GM12878 (cell line): ENCODE results near the gene STK4. TPM values are rescaled to one million over a fixed set of nuclear protein-coding genes. Genes with fewer than 3 reads are reported as not detected.

ENCODE experiments used
- ATAC-seq: fragments of 200-7000 bp; cut with Tn5 transposase; 3 replicates; pipeline ENCODE4 v1.9.1; 2020; ENCODE audit warnings: mild to moderate bottlenecking, moderate library complexity
- BruUV-seq: library from RNA; stranded (reverse); fragments of 400-500 nt; replicated peaks from 2 replicates; lab custom pipeline; 2021; lab: Mats Ljungman, UMichigan
- CTCF ChIA-PET: fragments of 300-600 bp; sonication (Branson Sonifier 250); formaldehyde crosslinking; extraction: SDS; loops from one replicate; lab custom pipeline; 2021; ENCODE audit warnings: inconsistent platforms; lab: Yijun Ruan, JAX
- POLR2A ChIA-PET: fragments of 350-600 bp; formaldehyde crosslinking; extraction: SDS; loops from one replicate; lab custom pipeline; 2021; ENCODE audit warnings: inconsistent platforms; lab: Charles Lee
- RAD21 ChIA-PET: fragments of 300-600 bp; sonication (Branson Sonifier 250); formaldehyde crosslinking; loops from one replicate; lab custom pipeline; 2023; ENCODE audit warnings: antibody characterized with exemption; ENCODE audit not compliant: unreplicated experiment; lab: Charles Lee
- SMC1A ChIA-PET: fragments of 300-600 bp; sonication (Branson Sonifier 250); formaldehyde crosslinking; loops from one replicate; lab custom pipeline; 2023; ENCODE audit not compliant: unreplicated experiment, uncharacterized antibody; lab: Charles Lee
- DNase-seq: peaks from one replicate; pipeline ENCODE4 v3.0.0-alpha.2; 2011; ENCODE audit warnings: low read depth, low spot score
- FAIRE-seq: peaks from 3 replicates; lab custom pipeline; 2011; peaks lifted over from hg19 to GRCh38; lab: Jason Lieb, UNC
- H2AFZ ChIP-seq: 2 replicates; pipeline ENCODE4 v1.6.0; 2011; ENCODE audit warnings: low read depth, low read length, control low read depth; ENCODE audit not compliant: control insufficient read depth
- H3K27ac ChIP-seq: 2 replicates; pipeline ENCODE4 v1.5.1; 2011; ENCODE audit warnings: control low read depth; ENCODE audit not compliant: control insufficient read depth, insufficient read depth
- H3K27me3 ChIP-seq, 2 experiments: replicated peaks in 1 of 2; 2 replicates each; pipeline versions ENCODE4 v1.6.0 to v1.6.1; 2011; ENCODE audit warnings: low read length in 1 of 2; ENCODE audit not compliant: control insufficient read depth in 2 of 2, insufficient read depth in 2 of 2
- H3K36me3 ChIP-seq, 2 experiments: 2 replicates each; pipeline ENCODE4 v1.5.1; 2011; ENCODE audit warnings: low read length in 1 of 2; ENCODE audit not compliant: control insufficient read depth in 2 of 2, insufficient read depth in 2 of 2
- H3K4me1 ChIP-seq: 2 replicates; pipeline ENCODE4 v1.6.1; 2011; ENCODE audit warnings: mild to moderate bottlenecking, low read length, moderate library complexity, mixed read lengths; ENCODE audit not compliant: control insufficient read depth, insufficient read depth
- H3K4me2 ChIP-seq: 2 replicates; pipeline ENCODE4 v1.6.0; 2011; ENCODE audit warnings: control low read depth; ENCODE audit not compliant: control insufficient read depth, insufficient read depth
- H3K4me3 ChIP-seq: fragments of 200-600 bp; sonication (generic); 2 replicates; pipeline ENCODE4 v1.5.1; 2016
- H3K79me2 ChIP-seq: 2 replicates; pipeline ENCODE4 v1.6.0; 2011; ENCODE audit warnings: low read length; ENCODE audit not compliant: control insufficient read depth, insufficient read depth
- H3K9ac ChIP-seq: 2 replicates; pipeline ENCODE4 v1.8.0; 2011; ENCODE audit warnings: low read length, control low read depth, mixed read lengths; ENCODE audit not compliant: control insufficient read depth, insufficient read depth
- H3K9me3 ChIP-seq: replicated peaks from 3 replicates; pipeline ENCODE4 v1.5.1; 2011; ENCODE audit warnings: mild to moderate bottlenecking, low read length; ENCODE audit not compliant: control insufficient read depth, insufficient read depth
- H4K20me1 ChIP-seq: 2 replicates; pipeline ENCODE4 v1.6.0; 2011; ENCODE audit not compliant: control insufficient read depth, insufficient read depth
- BCLAF1 ChIP-seq: fragments of 450-650 bp; IDR thresholded peaks from 2 replicates; pipeline ENCODE4 v1.6.1; 2017; ENCODE audit warnings: antibody characterized with exemption, mild to moderate bottlenecking, moderate library complexity
- CBX5 ChIP-seq: sonication (generic); IDR thresholded peaks from 2 replicates; pipeline ENCODE4 v1.6.1; 2016; ENCODE audit warnings: low read depth, moderate library complexity, mild to moderate bottlenecking, inconsistent platforms
- FOS ChIP-seq: IDR thresholded peaks from 3 replicates; pipeline ENCODE4 v1.6.1; 2011; ENCODE audit warnings: borderline replicate concordance; ENCODE audit not compliant: insufficient read length; ENCODE audit errors: extremely low read depth
- GABPA ChIP-seq: IDR thresholded peaks from 2 replicates; pipeline ENCODE4 v1.6.1; 2014; ENCODE audit warnings: antibody characterized with exemption, low read depth, mild to moderate bottlenecking, inconsistent platforms
- HCFC1 ChIP-seq: fragments of 150-350 bp; IDR thresholded peaks from 2 replicates; pipeline ENCODE4 v1.6.1; 2014; ENCODE audit warnings: low read length
- KLF5 ChIP-seq: fragments of 450-650 bp; IDR thresholded peaks from 2 replicates; pipeline ENCODE4 v1.6.1; 2014; ENCODE audit warnings: mild to moderate bottlenecking; ENCODE audit not compliant: partially characterized antibody
- NR2C2 ChIP-seq: IDR thresholded peaks from 2 replicates; pipeline ENCODE4 v1.6.1; 2011; ENCODE audit warnings: borderline replicate concordance, low read depth; ENCODE audit not compliant: control insufficient read depth, insufficient read length
- POLR2AphosphoS5 ChIP-seq: IDR thresholded peaks from 2 replicates; pipeline ENCODE4 v1.6.1; 2011; ENCODE audit warnings: mild to moderate bottlenecking, low read length, inconsistent platforms
- SMARCA5 ChIP-seq: fragments of 450-650 bp; IDR thresholded peaks from 2 replicates; pipeline ENCODE4 v1.6.1; 2017; ENCODE audit warnings: mild to moderate bottlenecking
- YY1 ChIP-seq: IDR thresholded peaks from 2 replicates; pipeline ENCODE4 v1.6.1; 2011; ENCODE audit warnings: low read depth, mild to moderate bottlenecking, low read length
- WGBS: methylation state at CpG from one replicate; pipeline ENCODE4 v1.1.6; 2016; ENCODE audit warnings: low lambda C conversion rate; ENCODE audit not compliant: insufficient replicate concordance, insufficient coverage; ENCODE audit errors: missing lambda C conversion rate; 5-methylcytosine and 5-hydroxymethylcytosine counted together
- in situ Hi-C: fragments of 300-500 bp; cut with MboI; formaldehyde crosslinking; loops from 9 replicates; pipeline ENCODE4 v1.14.3; 2018; ENCODE audit warnings: mixed read lengths
- intact Hi-C: fragments of 100-400 bp; cut with micrococcal nuclease; formaldehyde crosslinking; loops from one replicate; pipeline ENCODE4 v1.14.2; 2022; ENCODE audit not compliant: unreplicated experiment
- polyA plus RNA-seq, 11 experiments: library from polyadenylated mRNA; depleted of rRNA in 4 of 11; unstranded in 6 of 11; stranded (reverse) in 5 of 11; fragments of >200 nt; fragmentation: Nextera tagmentation in 4 of 11; fragmentation: Illumina TruSeq in 1 of 11; extraction: Ambion mirVana in 4 of 11; extraction: Trizol in 1 of 11; gene quantifications; 1 replicate in 1 of 11; 2 replicates in 10 of 11; pipeline versions ENCODE4 v1.2.1 to v1.2.3, GENCODE V29; 2011 to 2016; ENCODE audit warnings: inconsistent platforms in 2 of 11, missing spikeins in 2 of 11, low read depth in 1 of 11
- total RNA-seq, 4 experiments: library from RNA; depleted of rRNA in 3 of 4; stranded (reverse); fragments of >200 nt in 3 of 4; fragmentation: Illumina TruSeq in 1 of 4; extraction: Trizol in 1 of 4; gene quantifications; 2 replicates each; pipeline versions ENCODE4 v1.2.1 to v1.2.3, GENCODE V29; 2013 to 2021
- TF ChIP-seq, protein P1 (sequence below): IDR thresholded peaks from 2 replicates; pipeline ENCODE4 v1.6.1; 2012; ENCODE audit warnings: low read length, inconsistent platforms
- TF ChIP-seq, protein P2 (sequence below): fragments of 150-350 bp; IDR thresholded peaks from 2 replicates; pipeline ENCODE4 v1.6.1; 2016; ENCODE audit warnings: low read depth, low read length
- TF ChIP-seq, protein P3 (sequence below): fragments of 450-650 bp; IDR thresholded peaks from 2 replicates; pipeline ENCODE4 v1.6.1; 2018; ENCODE audit warnings: borderline replicate concordance, mild to moderate bottlenecking; ENCODE audit not compliant: partially characterized antibody
- TF ChIP-seq, protein P4 (sequence below): IDR thresholded peaks from 2 replicates; pipeline ENCODE4 v1.6.1; 2011; ENCODE audit warnings: low read depth, low read length, improper control_type of control experiment, borderline replicate concordance

Gene STK4
- total and polyA plus RNA-seq, 10 of the 15 experiments (the other 5 are each of a cell fraction or from before 2014, with no cell fraction given) = 24.0 to 135 (median 89.7) TPM

DNA sequence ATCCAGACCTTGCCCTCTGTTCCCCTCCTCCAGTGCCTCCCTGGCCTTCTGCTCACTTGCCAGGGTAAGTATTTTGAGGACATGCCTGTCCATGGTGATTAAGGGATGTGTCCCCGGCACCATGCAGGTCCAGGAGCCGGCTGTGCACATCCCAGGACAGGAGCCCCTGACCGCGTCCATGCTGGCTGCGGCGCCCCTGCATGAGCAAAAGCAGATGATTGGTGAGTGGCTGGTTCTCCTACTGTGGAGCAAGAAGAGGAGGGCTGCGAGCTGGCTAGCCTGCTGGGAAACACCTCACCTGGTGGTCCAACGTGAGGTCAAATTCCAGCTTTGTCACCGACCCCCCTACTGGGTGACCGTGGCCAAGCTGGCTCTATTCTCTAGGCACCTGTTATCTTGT is 29.8 kb upstream of the STK4 start:
- Histone ChIP-seq H3K9ac (no peak overlapping the region), H3K27me3 (no peaks in the 10 kb centered on the region), H3K4me2 (no peak overlapping the region), H3K36me3 (peaks cover 8 to 10% of the 10 kb centered on the region in 2 experiments; a peak in 3 of 4 replicates), H3K79me2 (no peaks in the 10 kb centered on the region), H2AFZ (no peak overlapping the region), H3K9me3 (no peaks in the 10 kb centered on the region), H3K27ac (no peak overlapping the region), H3K4me3 (no peak overlapping the region), H3K4me1 (no peaks in the 10 kb centered on the region), H4K20me1 (no peaks in the 10 kb centered on the region)
- ChIA-PET POLR2A (no interaction called here), RAD21 (no interaction called here), CTCF (interaction anchor here (1.2 kb wide), 1 partner anchor 159 kb away, joined by 4 read pairs; no protein-coding TSS in a partner anchor), SMC1A (no interaction called here)
- in situ Hi-C loops = no loop called here
- no peak for FAIRE-seq
- 90% methylated on average over 10 of the region's 10 CpGs for WGBS
- no TSS peak for BruUV-seq
- intact Hi-C loops = no loop called here
- DNase-seq = no peak
- ATAC-seq = no peak
- TF ChIP-seq POLR2AphosphoS5 (no peak), CBX5 (no peak), BCLAF1 (no peak), KLF5 (no peak), FOS (no peak), NR2C2 (no peak), SMARCA5 (no peak), HCFC1 (no peak), GABPA (no peak), YY1 (no peak)
- TF ChIP-seq, protein P1, sequence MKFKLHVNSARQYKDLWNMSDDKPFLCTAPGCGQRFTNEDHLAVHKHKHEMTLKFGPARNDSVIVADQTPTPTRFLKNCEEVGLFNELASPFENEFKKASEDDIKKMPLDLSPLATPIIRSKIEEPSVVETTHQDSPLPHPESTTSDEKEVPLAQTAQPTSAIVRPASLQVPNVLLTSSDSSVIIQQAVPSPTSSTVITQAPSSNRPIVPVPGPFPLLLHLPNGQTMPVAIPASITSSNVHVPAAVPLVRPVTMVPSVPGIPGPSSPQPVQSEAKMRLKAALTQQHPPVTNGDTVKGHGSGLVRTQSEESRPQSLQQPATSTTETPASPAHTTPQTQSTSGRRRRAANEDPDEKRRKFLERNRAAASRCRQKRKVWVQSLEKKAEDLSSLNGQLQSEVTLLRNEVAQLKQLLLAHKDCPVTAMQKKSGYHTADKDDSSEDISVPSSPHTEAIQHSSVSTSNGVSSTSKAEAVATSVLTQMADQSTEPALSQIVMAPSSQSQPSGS = no peak
- TF ChIP-seq, protein P2, sequence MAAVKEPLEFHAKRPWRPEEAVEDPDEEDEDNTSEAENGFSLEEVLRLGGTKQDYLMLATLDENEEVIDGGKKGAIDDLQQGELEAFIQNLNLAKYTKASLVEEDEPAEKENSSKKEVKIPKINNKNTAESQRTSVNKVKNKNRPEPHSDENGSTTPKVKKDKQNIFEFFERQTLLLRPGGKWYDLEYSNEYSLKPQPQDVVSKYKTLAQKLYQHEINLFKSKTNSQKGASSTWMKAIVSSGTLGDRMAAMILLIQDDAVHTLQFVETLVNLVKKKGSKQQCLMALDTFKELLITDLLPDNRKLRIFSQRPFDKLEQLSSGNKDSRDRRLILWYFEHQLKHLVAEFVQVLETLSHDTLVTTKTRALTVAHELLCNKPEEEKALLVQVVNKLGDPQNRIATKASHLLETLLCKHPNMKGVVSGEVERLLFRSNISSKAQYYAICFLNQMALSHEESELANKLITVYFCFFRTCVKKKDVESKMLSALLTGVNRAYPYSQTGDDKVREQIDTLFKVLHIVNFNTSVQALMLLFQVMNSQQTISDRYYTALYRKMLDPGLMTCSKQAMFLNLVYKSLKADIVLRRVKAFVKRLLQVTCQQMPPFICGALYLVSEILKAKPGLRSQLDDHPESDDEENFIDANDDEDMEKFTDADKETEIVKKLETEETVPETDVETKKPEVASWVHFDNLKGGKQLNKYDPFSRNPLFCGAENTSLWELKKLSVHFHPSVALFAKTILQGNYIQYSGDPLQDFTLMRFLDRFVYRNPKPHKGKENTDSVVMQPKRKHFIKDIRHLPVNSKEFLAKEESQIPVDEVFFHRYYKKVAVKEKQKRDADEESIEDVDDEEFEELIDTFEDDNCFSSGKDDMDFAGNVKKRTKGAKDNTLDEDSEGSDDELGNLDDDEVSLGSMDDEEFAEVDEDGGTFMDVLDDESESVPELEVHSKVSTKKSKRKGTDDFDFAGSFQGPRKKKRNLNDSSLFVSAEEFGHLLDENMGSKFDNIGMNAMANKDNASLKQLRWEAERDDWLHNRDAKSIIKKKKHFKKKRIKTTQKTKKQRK = no peak
- TF ChIP-seq, protein P3, sequence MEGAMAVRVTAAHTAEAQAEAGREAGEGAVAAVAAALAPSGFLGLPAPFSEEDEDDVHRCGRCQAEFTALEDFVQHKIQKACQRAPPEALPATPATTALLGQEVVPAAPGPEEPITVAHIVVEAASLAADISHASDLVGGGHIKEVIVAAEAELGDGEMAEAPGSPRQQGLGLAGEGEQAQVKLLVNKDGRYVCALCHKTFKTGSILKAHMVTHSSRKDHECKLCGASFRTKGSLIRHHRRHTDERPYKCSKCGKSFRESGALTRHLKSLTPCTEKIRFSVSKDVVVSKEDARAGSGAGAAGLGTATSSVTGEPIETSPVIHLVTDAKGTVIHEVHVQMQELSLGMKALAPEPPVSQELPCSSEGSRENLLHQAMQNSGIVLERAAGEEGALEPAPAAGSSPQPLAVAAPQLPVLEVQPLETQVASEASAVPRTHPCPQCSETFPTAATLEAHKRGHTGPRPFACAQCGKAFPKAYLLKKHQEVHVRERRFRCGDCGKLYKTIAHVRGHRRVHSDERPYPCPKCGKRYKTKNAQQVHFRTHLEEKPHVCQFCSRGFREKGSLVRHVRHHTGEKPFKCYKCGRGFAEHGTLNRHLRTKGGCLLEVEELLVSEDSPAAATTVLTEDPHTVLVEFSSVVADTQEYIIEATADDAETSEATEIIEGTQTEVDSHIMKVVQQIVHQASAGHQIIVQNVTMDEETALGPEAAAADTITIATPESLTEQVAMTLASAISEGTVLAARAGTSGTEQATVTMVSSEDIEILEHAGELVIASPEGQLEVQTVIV = no peak
- TF ChIP-seq, protein P4, sequence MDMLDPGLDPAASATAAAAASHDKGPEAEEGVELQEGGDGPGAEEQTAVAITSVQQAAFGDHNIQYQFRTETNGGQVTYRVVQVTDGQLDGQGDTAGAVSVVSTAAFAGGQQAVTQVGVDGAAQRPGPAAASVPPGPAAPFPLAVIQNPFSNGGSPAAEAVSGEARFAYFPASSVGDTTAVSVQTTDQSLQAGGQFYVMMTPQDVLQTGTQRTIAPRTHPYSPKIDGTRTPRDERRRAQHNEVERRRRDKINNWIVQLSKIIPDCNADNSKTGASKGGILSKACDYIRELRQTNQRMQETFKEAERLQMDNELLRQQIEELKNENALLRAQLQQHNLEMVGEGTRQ = no peak
